ENCODE measurements around the gene RNH1.

GRCh38 chr11:532986-533585 lies 26.0 kb upstream of the RNH1 start:
- TF ChIP-seq EZH2 (IDR thresholded peaks at IDR 0.05; ENCODE audit: borderline replicate concordance) = no peak
- TF ChIP-seq, protein P1, sequence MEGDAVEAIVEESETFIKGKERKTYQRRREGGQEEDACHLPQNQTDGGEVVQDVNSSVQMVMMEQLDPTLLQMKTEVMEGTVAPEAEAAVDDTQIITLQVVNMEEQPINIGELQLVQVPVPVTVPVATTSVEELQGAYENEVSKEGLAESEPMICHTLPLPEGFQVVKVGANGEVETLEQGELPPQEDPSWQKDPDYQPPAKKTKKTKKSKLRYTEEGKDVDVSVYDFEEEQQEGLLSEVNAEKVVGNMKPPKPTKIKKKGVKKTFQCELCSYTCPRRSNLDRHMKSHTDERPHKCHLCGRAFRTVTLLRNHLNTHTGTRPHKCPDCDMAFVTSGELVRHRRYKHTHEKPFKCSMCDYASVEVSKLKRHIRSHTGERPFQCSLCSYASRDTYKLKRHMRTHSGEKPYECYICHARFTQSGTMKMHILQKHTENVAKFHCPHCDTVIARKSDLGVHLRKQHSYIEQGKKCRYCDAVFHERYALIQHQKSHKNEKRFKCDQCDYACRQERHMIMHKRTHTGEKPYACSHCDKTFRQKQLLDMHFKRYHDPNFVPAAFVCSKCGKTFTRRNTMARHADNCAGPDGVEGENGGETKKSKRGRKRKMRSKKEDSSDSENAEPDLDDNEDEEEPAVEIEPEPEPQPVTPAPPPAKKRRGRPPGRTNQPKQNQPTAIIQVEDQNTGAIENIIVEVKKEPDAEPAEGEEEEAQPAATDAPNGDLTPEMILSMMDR (IDR thresholded peaks at IDR 0.05; ENCODE audit: poor library complexity) = no peak
- TF ChIP-seq EZH2phosphoT487 (IDR thresholded peaks at IDR 0.05; ENCODE audit: low read depth, severe bottlenecking, unreplicated experiment) = no peak
